NCI-H82 treated with DMSO at 0.1 percent for 48 hours (cell line): ENCODE results near the gene ARHGAP6.

Source experiments
- DNase-seq: peaks from one replicate; lab custom pipeline; 2025; ENCODE audit not compliant: unreplicated experiment; lab: John Stamatoyannopoulos, UW

The ARHGAP6 gene

GRCh38 chrX:11427453-11428071 lies 238.2 kb downstream of the ARHGAP6 start:
- no peak for DNase-seq

GRCh38 chrX:11426712-11427452 lies 238.8 kb downstream of the ARHGAP6 start:
- no peak for DNase-seq

GRCh38 chrX:11424903-11425674 lies 240.6 kb downstream of the ARHGAP6 start:
- no peak for DNase-seq

- no peak for DNase-seq
Observed at GRCh38 chrX:11423949-11424348, 241.8 kb downstream of the ARHGAP6 start.

GRCh38 chrX:11423362-11423818 lies 242.3 kb downstream of the ARHGAP6 start:
- DNase-seq: no peak

GRCh38 chrX:11422525-11422857 lies 243.2 kb downstream of the ARHGAP6 start:
- no peak for DNase-seq

GRCh38 chrX:11421805-11422524 lies 243.8 kb downstream of the ARHGAP6 start:
- no peak for DNase-seq

GRCh38 chrX:11420851-11421250 lies 244.9 kb downstream of the ARHGAP6 start:
- DNase-seq: no peak

GRCh38 chrX:11419102-11419501 lies 246.6 kb downstream of the ARHGAP6 start:
- DNase-seq: no peak

GRCh38 chrX:11416600-11416999 lies 249.1 kb downstream of the ARHGAP6 start:
- no peak for DNase-seq

GRCh38 chrX:11414091-11414490 lies 251.6 kb downstream of the ARHGAP6 start:
- DNase-seq: no peak

- no peak for DNase-seq
Observed at GRCh38 chrX:11412715-11413623, 252.8 kb downstream of the ARHGAP6 start.

- no peak for DNase-seq
Observed at GRCh38 chrX:11409957-11410356, 255.8 kb downstream of the ARHGAP6 start.

GRCh38 chrX:11408783-11409182 lies 256.9 kb downstream of the ARHGAP6 start:
- DNase-seq: no peak

GRCh38 chrX:11408109-11408405 lies 257.7 kb downstream of the ARHGAP6 start:
- no peak for DNase-seq

GRCh38 chrX:11407331-11408108 lies 258.2 kb downstream of the ARHGAP6 start:
- no peak for DNase-seq

- no peak for DNase-seq
Observed at GRCh38 chrX:11406109-11406765, 259.5 kb downstream of the ARHGAP6 start.

- no peak for DNase-seq
Observed at GRCh38 chrX:11403631-11404030, 262.1 kb downstream of the ARHGAP6 start.

- no peak for DNase-seq
Observed at GRCh38 chrX:11401966-11402365, 263.8 kb downstream of the ARHGAP6 start.
